A549 (cell line): ENCODE results near the gene ESRRB. TPM values are rescaled to one million over a fixed set of nuclear protein-coding genes. Genes with fewer than 3 reads are reported as not detected.

ENCODE experiments used
- ATAC-seq, 2 experiments: fragments of 200-7000 bp in 1 of 2; fragments of >200 bp in 1 of 2; cut with Nextera tagmentation in 1 of 2; cut with Tn5 transposase in 1 of 2; 3 replicates each; pipeline versions ENCODE4 v1.8.0 to v1.9.1; 2018 to 2020; ENCODE audit warnings: mild to moderate bottlenecking in 1 of 2, moderate library complexity in 1 of 2
- CTCF ChIA-PET: fragments of 300-600 bp; sonication (Branson Sonifier 250); formaldehyde crosslinking; extraction: SDS; loops from one replicate; lab custom pipeline; 2021; ENCODE audit warnings: antibody characterized with exemption, inconsistent platforms; lab: Yijun Ruan, JAX
- POLR2A ChIA-PET: fragments of 350-600 bp; formaldehyde crosslinking; extraction: SDS; loops from one replicate; lab custom pipeline; 2021; ENCODE audit warnings: antibody characterized with exemption, inconsistent platforms; lab: Yijun Ruan, JAX
- DNase-seq, 2 experiments: peaks; one replicate each; pipeline versions ENCODE4 v3.0.0 to v3.0.0-alpha.2; 2011 to 2016; ENCODE audit warnings: low read depth in 1 of 2, low spot score in 1 of 2
- FAIRE-seq: peaks from 2 replicates; lab custom pipeline; 2011; peaks lifted over from hg19 to GRCh38; lab: Jason Lieb, UNC
- H3K27ac ChIP-seq, 2 experiments: fragments of >200 bp; sonication (Bioruptor Twin); formaldehyde crosslinking; 3 replicates each; pipeline ENCODE4 v1.5.1; 2016 to 2017
- H3K4me1 ChIP-seq: fragments of >200 bp; sonication (Bioruptor Twin); formaldehyde crosslinking; 3 replicates; pipeline ENCODE4 v1.6.1; 2016
- H3K4me2 ChIP-seq: fragments of >200 bp; sonication (Bioruptor Twin); formaldehyde crosslinking; 3 replicates; pipeline ENCODE4 v1.6.1; 2016
- H3K4me3 ChIP-seq: fragments of >200 bp; sonication (Bioruptor Twin); formaldehyde crosslinking; 3 replicates; pipeline ENCODE4 v1.5.1; 2016
- H3K9me3 ChIP-seq: fragments of >200 bp; sonication (Bioruptor Twin); formaldehyde crosslinking; 3 replicates; pipeline ENCODE4 v1.6.1; 2016
- ATOH8 ChIP-seq: fragments of 250-450 bp; sonication (Bioruptor Pico); IDR thresholded peaks from 2 replicates; pipeline ENCODE4 v1.5.0; 2020; ENCODE audit warnings: low read depth, mild to moderate bottlenecking, moderate library complexity
- BHLHE40 ChIP-seq: IDR thresholded peaks from 2 replicates; pipeline ENCODE4 v1.6.1; 2012; ENCODE audit warnings: low read depth, low read length, inconsistent platforms
- CBX2 ChIP-seq: fragments of 200-600 bp; sonication (generic); IDR thresholded peaks from 2 replicates; pipeline ENCODE4 v1.6.1; 2016; ENCODE audit warnings: low read depth, mild to moderate bottlenecking, borderline replicate concordance
- CBX8 ChIP-seq: fragments of 200-600 bp; sonication (generic); IDR thresholded peaks from 2 replicates; pipeline ENCODE4 v1.6.1; 2016
- CHD2 ChIP-seq: fragments of 150-350 bp; IDR thresholded peaks from 2 replicates; pipeline ENCODE4 v1.6.1; 2014; ENCODE audit warnings: low read length; ENCODE audit not compliant: partially characterized antibody
- CTCF ChIP-seq: fragments of >200 bp; sonication (Bioruptor Twin); formaldehyde crosslinking; IDR thresholded peaks from 3 replicates; pipeline ENCODE4 v1.5.1; 2016
- EHF ChIP-seq: fragments of 250-450 bp; sonication (Bioruptor Pico); IDR thresholded peaks from 2 replicates; pipeline ENCODE4 v1.5.0; 2020; ENCODE audit warnings: mild to moderate bottlenecking
- EHMT2 ChIP-seq: fragments of 200-600 bp; sonication (generic); IDR thresholded peaks from 2 replicates; pipeline ENCODE4 v1.6.1; 2016; ENCODE audit warnings: antibody characterized with exemption, low read depth, mild to moderate bottlenecking, moderate library complexity
- EP300 ChIP-seq, 2 experiments: fragments of >200 bp; sonication (Bioruptor Twin); formaldehyde crosslinking; IDR thresholded peaks; 2 replicates in 1 of 2; 3 replicates in 1 of 2; pipeline ENCODE4 v1.6.1; 2016 to 2017
- FOSB ChIP-seq: fragments of 250-450 bp; sonication (Bioruptor Pico); IDR thresholded peaks from 2 replicates; pipeline ENCODE4 v1.5.0; 2020; ENCODE audit warnings: mild to moderate bottlenecking, moderate library complexity
- HDAC2 ChIP-seq: fragments of 200-600 bp; sonication (generic); IDR thresholded peaks from 2 replicates; pipeline ENCODE4 v1.6.1; 2016
- HES2 ChIP-seq: fragments of >200 bp; sonication (Bioruptor Twin); formaldehyde crosslinking; IDR thresholded peaks from 2 replicates; pipeline ENCODE4 v1.6.1; 2016
- HEYL ChIP-seq: fragments of 250-450 bp; sonication (Bioruptor Pico); IDR thresholded peaks from 2 replicates; pipeline ENCODE4 v1.8.0; 2021; ENCODE audit warnings: mild to moderate bottlenecking, moderate library complexity
- HMGXB4 ChIP-seq: fragments of 250-450 bp; sonication (Bioruptor Pico); IDR thresholded peaks from 2 replicates; pipeline ENCODE4 v1.5.0; 2021; ENCODE audit warnings: mild to moderate bottlenecking, moderate library complexity, borderline replicate concordance
- KDM1A ChIP-seq: fragments of 200-600 bp; sonication (generic); IDR thresholded peaks from 2 replicates; pipeline ENCODE4 v1.6.1; 2016; ENCODE audit warnings: low read depth, mild to moderate bottlenecking
- MAX ChIP-seq: IDR thresholded peaks from 2 replicates; pipeline ENCODE4 v1.6.1; 2012
- NPAS2 ChIP-seq: fragments of 250-450 bp; sonication (Bioruptor Pico); IDR thresholded peaks from 2 replicates; pipeline ENCODE4 v1.8.0; 2022; ENCODE audit warnings: mild to moderate bottlenecking, moderate library complexity, borderline replicate concordance
- NR3C1 ChIP-seq: fragments of >200 bp; sonication (Bioruptor Twin); formaldehyde crosslinking; IDR thresholded peaks from 3 replicates; pipeline ENCODE4 v1.6.1; 2017
- RAD21 ChIP-seq, 2 experiments: fragments of >200 bp in 1 of 2; sonication (Bioruptor Twin) in 1 of 2; formaldehyde crosslinking in 1 of 2; IDR thresholded peaks in 1 of 2; conservative IDR thresholded peaks in 1 of 2; 2 replicates in 1 of 2; 3 replicates in 1 of 2; pipeline ENCODE4 v1.6.1; 2012 to 2018; ENCODE audit warnings: inconsistent platforms in 1 of 2
- SMC3 ChIP-seq: fragments of >200 bp; sonication (Bioruptor Twin); formaldehyde crosslinking; IDR thresholded peaks from 3 replicates; pipeline ENCODE4 v1.6.1; 2018; ENCODE audit warnings: inconsistent platforms
- ZNF302 ChIP-seq: fragments of 250-450 bp; sonication (Bioruptor Pico); IDR thresholded peaks from 2 replicates; pipeline ENCODE4 v1.9.0; 2021; ENCODE audit warnings: inconsistent platforms, mild to moderate bottlenecking, moderate library complexity
- WGBS: methylation state at CpG from one replicate; pipeline ENCODE4 v1.1.6; 2017; ENCODE audit errors: missing lambda C conversion rate; 5-methylcytosine and 5-hydroxymethylcytosine counted together
- polyA plus RNA-seq, 4 experiments: library from polyadenylated mRNA; depleted of rRNA in 3 of 4; stranded (reverse); fragments of >200 nt; fragmentation: RNase III in 1 of 4; extraction: RNeasy Plus Mini Kit Qiagen cat#74134 plus additional on column Dnase treatment in 1 of 4; gene quantifications; 2 replicates in 3 of 4; 3 replicates in 1 of 4; pipeline ENCODE4 v1.2.3, GENCODE V29; 2011 to 2017
- TF ChIP-seq, protein P1 (sequence below): fragments of 150-350 bp; IDR thresholded peaks from 2 replicates; pipeline ENCODE4 v1.6.1; 2014; ENCODE audit warnings: low read depth, mild to moderate bottlenecking, low read length

ESRRB gene
- polyA plus RNA-seq, 2 of the 4 experiments (the other 2 are of a cell fraction): 0.15 to 0.19 TPM

DNA sequence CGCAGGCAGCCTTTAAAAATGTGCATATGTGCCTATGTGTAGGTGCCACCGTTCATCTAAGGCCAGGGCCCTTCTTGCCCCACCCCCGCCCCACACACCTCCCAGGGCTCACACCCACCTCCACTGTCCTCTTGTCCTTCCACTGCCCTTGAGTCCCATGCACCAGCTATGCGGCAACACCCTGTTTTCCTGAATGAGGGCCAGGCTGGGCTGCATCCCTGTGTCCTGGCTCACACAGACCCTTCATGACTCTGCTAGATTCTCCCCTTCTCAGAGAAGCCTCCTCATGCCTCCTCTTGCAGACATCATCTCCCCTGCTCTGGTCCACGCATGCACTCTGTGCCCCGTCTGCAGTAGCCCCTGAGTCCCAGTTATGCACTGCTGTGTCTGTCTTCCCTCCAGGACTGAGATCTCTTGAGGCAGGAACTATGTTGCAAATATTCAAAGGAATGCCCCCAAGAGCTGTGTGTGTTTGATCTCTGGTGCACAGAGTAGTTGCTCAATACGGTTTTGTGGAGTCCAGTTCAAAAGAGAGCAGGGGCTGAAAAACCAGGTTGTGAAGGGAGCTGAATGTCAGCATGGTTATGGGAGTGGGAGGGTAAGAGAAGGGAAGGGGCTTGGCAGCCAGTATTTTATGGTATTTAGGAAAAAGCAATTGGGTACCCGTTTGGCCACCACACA, 47.3 kb upstream of the ESRRB start (continued):
- TF ChIP-seq ATOH8 (CRISPR knock-in tag) (no peak), SMC3 (no peak), CHD2 (no peak), FOSB (CRISPR knock-in tag) (no peak), EHF (no peak), EHMT2 (no peak)
- TF ChIP-seq, all 56 proteins: peak for 0

DNA sequence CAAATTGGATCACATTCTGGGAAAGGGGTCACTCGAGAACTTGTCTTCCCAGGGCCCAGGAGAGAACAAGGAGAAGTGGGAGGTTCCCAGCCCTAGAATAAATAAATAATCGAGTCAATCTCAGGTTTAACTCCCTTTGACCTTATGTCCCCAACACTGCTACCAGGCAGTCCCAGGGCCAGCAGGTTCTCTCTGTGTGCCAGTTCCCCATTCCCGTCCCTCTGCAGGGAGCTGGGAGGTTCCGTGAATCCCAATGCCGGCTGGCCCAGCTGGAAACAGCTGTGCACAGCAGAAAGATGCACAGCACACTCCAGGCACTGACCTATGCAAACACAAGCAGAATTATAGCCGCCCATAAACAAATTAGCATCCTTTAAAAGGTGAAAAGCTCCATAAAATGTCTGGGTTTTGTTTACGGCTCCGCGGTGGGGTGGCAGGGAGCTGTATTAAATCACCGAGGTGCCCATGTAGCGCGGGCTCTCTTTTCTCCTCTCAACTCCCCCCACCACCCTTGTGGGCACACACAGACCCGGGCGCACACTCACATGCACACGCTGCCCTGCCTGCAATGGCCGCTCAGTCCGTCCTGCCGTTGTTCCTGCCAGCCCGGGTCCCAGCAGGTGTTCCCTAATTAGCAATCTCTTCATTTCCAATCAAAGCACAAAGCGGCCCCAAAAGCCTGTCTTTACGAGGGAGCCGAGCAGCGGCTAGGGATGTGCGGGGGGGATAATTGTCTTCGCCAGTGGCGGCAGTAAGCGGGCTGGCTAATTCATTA, 46.6 kb upstream of the ESRRB start:
- TF ChIP-seq CBX2 (no peak), HEYL (CRISPR knock-in tag) (no peak)
- TF ChIP-seq, protein P1, sequence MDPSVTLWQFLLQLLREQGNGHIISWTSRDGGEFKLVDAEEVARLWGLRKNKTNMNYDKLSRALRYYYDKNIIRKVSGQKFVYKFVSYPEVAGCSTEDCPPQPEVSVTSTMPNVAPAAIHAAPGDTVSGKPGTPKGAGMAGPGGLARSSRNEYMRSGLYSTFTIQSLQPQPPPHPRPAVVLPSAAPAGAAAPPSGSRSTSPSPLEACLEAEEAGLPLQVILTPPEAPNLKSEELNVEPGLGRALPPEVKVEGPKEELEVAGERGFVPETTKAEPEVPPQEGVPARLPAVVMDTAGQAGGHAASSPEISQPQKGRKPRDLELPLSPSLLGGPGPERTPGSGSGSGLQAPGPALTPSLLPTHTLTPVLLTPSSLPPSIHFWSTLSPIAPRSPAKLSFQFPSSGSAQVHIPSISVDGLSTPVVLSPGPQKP: no peak
- CTCF ChIA-PET: interaction anchor here (1.4 kb wide), 1 partner anchor 278 kb away, joined by 3 read pairs; no protein-coding TSS in a partner anchor
- FAIRE-seq: no peak

DNA sequence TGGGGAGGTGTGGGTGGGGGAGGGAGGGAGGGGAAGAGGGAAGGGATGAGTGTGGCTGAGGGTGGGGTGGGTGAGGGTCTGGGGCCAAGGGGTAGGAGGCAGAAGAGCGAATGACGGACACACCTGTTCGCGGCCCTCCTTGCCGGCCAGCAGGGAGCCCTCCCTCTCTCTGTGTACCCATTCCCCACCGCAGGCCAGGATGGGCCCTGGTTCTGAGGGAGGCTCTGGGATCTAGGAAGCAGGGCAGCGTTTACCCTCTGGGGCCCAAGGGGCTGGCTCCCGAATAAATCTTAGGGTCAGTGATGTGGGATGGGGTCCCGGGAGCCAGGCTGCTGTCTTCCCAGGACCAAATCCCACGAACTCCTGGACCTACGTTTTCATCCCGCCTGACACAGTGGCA, 46.0 kb upstream of the ESRRB start:
- ChIA-PET POLR2A (no interaction called here), CTCF (no interaction called here)
- Histone ChIP-seq H3K27ac (no peak overlapping the region), H3K4me1 (no peaks in the 10 kb centered on the region), H3K4me2 (no peak overlapping the region), H3K9me3 (no peaks in the 10 kb centered on the region), H3K4me3 (no peak overlapping the region)
- DNase-seq: no peak
- TF ChIP-seq MAX (no peak), EP300 (IDR thresholded peaks at IDR 0.05) (no peak), BHLHE40 (no peak), KDM1A (no peak), RAD21 (conservative IDR thresholded peaks at IDR 0.05 in 1 of 2, IDR thresholded peaks at IDR 0.05 in 1 of 2) (no peak), HDAC2 (no peak), CTCF (no peak), EHF (no peak), HMGXB4 (CRISPR knock-in tag) (no peak), CBX8 (no peak), NPAS2 (CRISPR knock-in tag) (no peak), HES2 (no peak), NR3C1 (no peak), ATOH8 (CRISPR knock-in tag) (no peak), ZNF302 (no peak)
- 77% methylated on average over 11 of the region's 12 CpGs for WGBS
- ATAC-seq: no peak; a peak in 1 of 6 replicates
- no peak for FAIRE-seq

More for the DNA sequence above, 46.6 kb upstream of the ESRRB start:
- no peak for ATAC-seq
- Histone ChIP-seq H3K9me3 (no peaks in the 10 kb centered on the region), H3K4me3 (no peak overlapping the region), H3K4me2 (no peak overlapping the region), H3K27ac (no peak overlapping the region), H3K4me1 (no peaks in the 10 kb centered on the region)
- 65% methylated on average over 25 of the region's 27 CpGs for WGBS
- POLR2A ChIA-PET: no interaction called here
- DNase-seq: no peak
